SU-DHL-6 (cell line): ENCODE data around the gene TCEAL5.
A peak's percentile ranks its signal among the peaks of the same experiment; 100 is the strongest.

Experiments used
- H2AFZ ChIP-seq: fragments of 200-600 bp; sonication (generic); 2 replicates; pipeline ENCODE4 v1.6.1; 2014; ENCODE audit warnings: low read depth, mild to moderate bottlenecking, moderate library complexity, mixed read lengths, antibody characterized with exemption, low read length; ENCODE audit not compliant: severe bottlenecking
- H3F3A ChIP-seq: fragments of 200-600 bp; shearing (Covaris generic); 2 replicates; pipeline ENCODE4 v1.6.0; 2016; ENCODE audit warnings: antibody characterized with exemption, mild to moderate bottlenecking; ENCODE audit not compliant: insufficient read depth
- H3K27ac ChIP-seq: fragments of 200-600 bp; sonication (generic); 2 replicates; pipeline ENCODE4 v1.5.1; 2016; ENCODE audit warnings: low read depth, mild to moderate bottlenecking, low read length, moderate library complexity, mixed read lengths
- H3K27me3 ChIP-seq: fragments of 200-600 bp; sonication (generic), shearing (Covaris generic); 2 replicates; pipeline ENCODE4 v1.6.0; 2014; ENCODE audit warnings: mild to moderate bottlenecking, low read length
- H3K36me3 ChIP-seq: fragments of 200-600 bp; sonication (generic); 2 replicates; pipeline ENCODE4 v1.6.1; 2014; ENCODE audit warnings: mild to moderate bottlenecking, low read length, mixed read lengths
- H3K4me2 ChIP-seq: fragments of 300-600, 200-600 bp; shearing (Covaris generic), sonication (generic); 2 replicates; pipeline ENCODE4 v1.6.0; 2014; ENCODE audit warnings: low read length, low read depth, mild to moderate bottlenecking; ENCODE audit not compliant: poor library complexity, severe bottlenecking
- H3K4me3 ChIP-seq: fragments of 200-600 bp; sonication (generic); 2 replicates; pipeline ENCODE4 v1.5.1; 2014; ENCODE audit warnings: antibody characterized with exemption, low read length, mild to moderate bottlenecking, mixed read lengths; ENCODE audit not compliant: insufficient read depth, poor library complexity, severe bottlenecking
- H3K79me2 ChIP-seq: fragments of 200-600 bp; sonication (generic); 2 replicates; pipeline ENCODE4 v1.6.1; 2014; ENCODE audit warnings: mild to moderate bottlenecking, low read length, moderate library complexity; ENCODE audit not compliant: insufficient read depth
- H3K9ac ChIP-seq: fragments of 200-600 bp; sonication (generic); 2 replicates; pipeline ENCODE4 v1.7.0; 2014; ENCODE audit warnings: mild to moderate bottlenecking, low read length
- H3K9me2 ChIP-seq: fragments of 200-600 bp; sonication (generic); replicated peaks from 2 replicates; pipeline ENCODE4 v1.6.1; 2014; ENCODE audit warnings: low read length; ENCODE audit not compliant: insufficient read depth
- H3K9me3 ChIP-seq: fragments of 200-600 bp; sonication (generic); 2 replicates; pipeline ENCODE4 v1.6.1; 2014; ENCODE audit warnings: low read length, mixed read lengths; ENCODE audit not compliant: insufficient read depth
- H4K20me1 ChIP-seq: fragments of 200-600 bp; sonication (generic); 2 replicates; pipeline ENCODE4 v1.6.1; 2014; ENCODE audit warnings: low read depth, mild to moderate bottlenecking, antibody characterized with exemption, low read length, moderate library complexity, mixed read lengths
- CTCF ChIP-seq: fragments of 200-600 bp; sonication (generic); IDR thresholded peaks from one replicate; pipeline ENCODE4 v1.5.1; 2017; ENCODE audit warnings: antibody characterized with exemption, mild to moderate bottlenecking, low read length, moderate library complexity; ENCODE audit not compliant: insufficient read depth, poor library complexity, severe bottlenecking
- EZH2phosphoT487 ChIP-seq: fragments of 200-600 bp; sonication (generic), shearing (Covaris generic); conservative IDR thresholded peaks from 2 replicates; pipeline ENCODE4 v1.6.1; 2018; ENCODE audit warnings: mild to moderate bottlenecking, antibody characterized with exemption, low read length, moderate library complexity, mixed read lengths

Gene TCEAL5

GRCh38 chrX:103254171-103254824 is 22.3 kb downstream of the TCEAL5 start:
- peak overlapping the region; percentile 98 for H2AFZ ChIP-seq
- no peak for TF ChIP-seq EZH2phosphoT487
- TF ChIP-seq CTCF, result no peak
- no peaks in the 10 kb centered on the region for H3K9me2 ChIP-seq
- H3K9me3 ChIP-seq, result no peaks in the 10 kb centered on the region
- no peaks in the 10 kb centered on the region for H3K79me2 ChIP-seq
- H3K4me3 ChIP-seq, result peak overlapping the region; percentile 81
- H3K9ac ChIP-seq, result peak overlapping the region; percentile 75
- H3K36me3 ChIP-seq, result no peaks in the 10 kb centered on the region
- H4K20me1 ChIP-seq, result no peaks in the 10 kb centered on the region
- no peaks in the 10 kb centered on the region for H3F3A ChIP-seq
- H3K27me3 ChIP-seq, result no peaks in the 10 kb centered on the region
- H3K27ac ChIP-seq, result peak overlapping the region; percentile 44
- peak overlapping the region; percentile 76 for H3K4me2 ChIP-seq

GRCh38 chrX:103253608-103254007 is 22.9 kb downstream of the TCEAL5 start:
- Histone ChIP-seq H2AFZ (no peak overlapping the region), H3K9me2 (no peaks in the 10 kb centered on the region), H4K20me1 (no peaks in the 10 kb centered on the region), H3K36me3 (no peaks in the 10 kb centered on the region), H3K4me3 (no peak overlapping the region), H3F3A (no peaks in the 10 kb centered on the region), H3K9ac (no peak overlapping the region), H3K4me2 (peak overlapping the region; percentile 76), H3K27me3 (no peaks in the 10 kb centered on the region), H3K79me2 (no peaks in the 10 kb centered on the region), H3K27ac (no peak overlapping the region), H3K9me3 (no peaks in the 10 kb centered on the region)
- TF ChIP-seq CTCF, result no peak
- TF ChIP-seq EZH2phosphoT487, result no peak

DNA sequence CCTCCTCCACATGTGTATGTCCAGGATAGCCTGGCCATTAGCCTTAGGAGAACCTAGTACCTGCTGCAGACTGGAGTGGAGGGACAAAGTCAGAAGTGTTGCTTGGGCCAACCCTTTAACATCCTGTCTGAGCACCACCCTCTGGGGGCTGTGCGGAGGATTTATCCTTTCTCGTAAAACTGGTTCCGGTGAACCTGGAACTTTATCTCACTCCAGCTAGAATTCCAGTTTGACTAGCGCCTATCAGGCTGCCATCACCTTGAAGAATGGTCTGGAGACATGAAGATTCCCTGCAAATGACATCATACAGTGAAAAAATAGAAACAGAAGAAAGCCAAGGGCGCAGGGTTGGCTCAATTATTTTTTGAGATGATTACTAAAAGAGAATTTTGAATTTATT is 25.6 kb downstream of the TCEAL5 start:
- no peaks in the 10 kb centered on the region for H3K36me3 ChIP-seq
- H3K27me3 ChIP-seq, result no peaks in the 10 kb centered on the region
- no peak for TF ChIP-seq CTCF
- no peak for TF ChIP-seq EZH2phosphoT487
- H3K9me2 ChIP-seq, result no peaks in the 10 kb centered on the region
- no peak overlapping the region for H3K9ac ChIP-seq
- H3K9me3 ChIP-seq, result no peaks in the 10 kb centered on the region
- no peaks in the 10 kb centered on the region for H3F3A ChIP-seq
- no peak overlapping the region for H3K4me3 ChIP-seq
- no peak overlapping the region for H3K4me2 ChIP-seq
- H3K27ac ChIP-seq, result no peak overlapping the region
- H4K20me1 ChIP-seq, result no peaks in the 10 kb centered on the region
- no peaks in the 10 kb centered on the region for H3K79me2 ChIP-seq
- H2AFZ ChIP-seq, result no peak overlapping the region
